GM18951 (cell line): ENCODE data around the gene PREX1.

Experiments
- POLR2A ChIP-seq: IDR thresholded peaks from 4 replicates; pipeline ENCODE4 v1.6.1; 2011; ENCODE audit warnings: mild to moderate bottlenecking; ENCODE audit not compliant: insufficient read length, insufficient read depth; ENCODE audit errors: extremely low read depth
- in situ Hi-C: fragments of 300-500 bp; cut with MboI; formaldehyde crosslinking; loops from one replicate; pipeline ENCODE4 v1.12.0; 2022; ENCODE audit warnings: low sequenced_read_pairs, mixed read lengths, inconsistent platforms; ENCODE audit not compliant: unreplicated experiment

Gene PREX1

DNA sequence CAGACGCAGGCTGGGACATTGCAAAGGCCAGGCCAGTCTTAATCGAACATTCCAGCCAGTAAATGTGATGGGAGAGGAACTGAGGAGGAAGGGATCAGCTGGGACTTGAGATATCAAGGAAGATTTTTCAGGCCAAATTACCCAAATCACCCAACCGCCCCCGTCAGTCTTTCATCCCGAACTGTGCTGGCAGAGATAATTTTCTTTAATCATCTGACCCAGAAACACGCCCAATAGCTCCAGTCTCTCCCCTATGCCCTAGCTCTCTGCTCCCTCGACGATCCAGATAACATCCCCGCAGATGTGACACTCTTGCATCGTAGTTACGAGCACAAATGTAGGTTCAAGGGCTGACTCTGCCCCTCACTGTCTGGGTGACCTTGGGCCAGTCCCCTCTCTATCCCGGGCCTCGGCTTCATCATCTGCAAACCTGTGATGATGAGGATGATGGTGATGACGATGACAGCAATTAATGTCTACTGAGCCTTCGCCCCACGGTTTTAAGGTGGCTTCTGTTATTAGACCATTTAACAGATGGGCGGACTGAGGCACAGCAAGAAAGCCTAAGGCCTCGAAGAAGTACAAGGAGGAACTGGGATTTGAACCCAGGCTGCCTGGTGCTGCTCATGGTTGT, 118.6 kb downstream of the PREX1 start:
- in situ Hi-C loops = no loop called here
- no peak for TF ChIP-seq POLR2A

DNA sequence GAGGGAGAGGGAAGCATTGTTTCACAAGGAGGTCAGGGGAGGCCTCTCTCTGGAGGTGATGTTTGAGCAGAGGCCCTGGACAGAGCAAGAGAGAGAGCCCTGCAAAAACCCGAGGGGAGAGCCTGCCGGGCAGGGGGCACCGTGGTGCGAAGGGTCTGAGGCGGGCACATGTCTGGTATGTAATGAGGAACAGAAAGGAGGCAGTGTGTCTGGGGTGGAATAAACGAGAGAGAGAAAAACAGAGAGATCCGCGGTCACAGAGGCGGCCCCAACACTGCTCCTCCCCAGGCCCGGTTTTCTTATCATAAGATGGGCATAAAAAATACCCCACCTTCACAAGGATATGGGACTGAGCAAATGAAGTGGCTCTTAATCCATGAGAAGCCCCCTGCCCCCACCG, 119.2 kb downstream of the PREX1 start:
- in situ Hi-C loops = no loop called here
- TF ChIP-seq POLR2A = no peak

DNA sequence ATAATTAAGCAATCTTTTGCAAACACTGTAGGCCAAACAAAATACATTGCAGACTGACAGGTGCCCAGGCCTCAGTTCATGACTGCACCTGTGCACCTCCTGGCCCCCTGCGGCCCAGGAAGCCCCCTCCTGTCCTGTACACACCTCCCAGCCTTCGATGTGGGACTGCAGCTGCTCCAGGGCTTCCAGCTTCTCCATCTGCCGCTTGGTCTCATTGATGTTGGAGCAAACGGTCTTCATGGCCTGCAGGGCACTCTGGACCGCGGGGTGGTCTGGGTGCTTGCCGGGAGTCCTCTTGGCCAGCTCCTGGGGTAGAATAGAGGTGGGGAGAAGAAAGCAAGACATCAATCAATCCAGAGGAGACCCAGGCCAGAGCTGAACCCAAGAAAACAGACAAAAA, 119.7 kb downstream of the PREX1 start:
- no peak for TF ChIP-seq POLR2A
- in situ Hi-C loops = no loop called here

DNA sequence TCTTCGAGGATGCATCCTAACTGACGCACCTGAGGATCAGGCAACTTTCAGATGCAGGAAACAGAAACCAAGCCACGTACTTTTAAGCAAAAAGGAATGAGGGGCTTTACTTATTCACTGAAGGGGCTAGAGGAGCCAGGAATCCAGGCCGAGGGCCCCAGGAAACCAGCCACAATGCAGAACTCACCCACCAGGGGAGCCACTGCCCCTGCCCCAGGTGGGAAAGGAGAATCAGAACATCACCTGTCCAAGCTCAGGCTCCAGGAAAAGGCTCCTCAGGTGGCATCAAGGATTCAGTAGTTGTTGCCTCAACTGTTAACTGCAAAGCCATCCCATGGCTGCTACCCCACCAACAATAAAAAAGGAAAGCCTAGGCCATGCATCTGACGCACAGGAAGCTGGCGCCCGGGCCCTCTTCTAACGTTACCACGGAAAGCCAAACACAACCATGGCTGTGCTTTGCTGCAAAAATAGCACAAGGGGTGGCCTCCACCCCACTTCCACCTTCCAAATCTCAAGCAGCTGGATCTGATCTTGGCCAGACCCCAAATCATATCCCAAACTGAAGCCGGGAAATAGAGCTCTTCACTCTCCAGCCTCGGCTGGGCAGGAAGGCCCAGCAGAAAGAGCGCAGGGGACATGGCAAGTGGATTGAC, 121.0 kb downstream of the PREX1 start:
- TF ChIP-seq POLR2A = no peak
- in situ Hi-C loops = no loop called here

DNA sequence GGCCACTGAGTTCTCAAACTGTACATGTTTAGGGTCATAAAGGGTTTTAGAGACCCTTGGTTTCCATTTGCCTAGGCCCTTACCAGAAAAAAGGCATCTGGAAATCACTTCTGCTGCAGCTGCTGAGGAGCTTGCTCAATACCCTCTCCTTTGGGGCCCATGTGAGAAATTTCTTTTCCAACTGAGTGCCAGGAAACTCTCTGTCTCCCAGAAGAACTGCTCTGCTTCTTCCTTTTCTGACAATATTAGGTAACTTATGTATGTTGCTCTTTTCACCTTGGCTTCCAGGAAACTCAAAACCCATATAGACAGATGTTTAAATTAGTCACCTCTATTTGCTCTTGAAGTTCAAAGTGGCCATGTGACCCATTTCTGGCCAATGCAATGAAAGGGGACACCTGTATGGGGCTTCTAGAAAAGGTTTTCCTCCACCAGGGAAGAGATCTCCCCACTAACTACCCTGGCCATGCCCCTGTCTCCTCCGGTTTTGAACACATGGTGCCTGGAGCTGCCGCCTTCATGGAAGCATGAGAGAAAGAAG, 121.6 kb downstream of the PREX1 start:
- in situ Hi-C loops = no loop called here

DNA sequence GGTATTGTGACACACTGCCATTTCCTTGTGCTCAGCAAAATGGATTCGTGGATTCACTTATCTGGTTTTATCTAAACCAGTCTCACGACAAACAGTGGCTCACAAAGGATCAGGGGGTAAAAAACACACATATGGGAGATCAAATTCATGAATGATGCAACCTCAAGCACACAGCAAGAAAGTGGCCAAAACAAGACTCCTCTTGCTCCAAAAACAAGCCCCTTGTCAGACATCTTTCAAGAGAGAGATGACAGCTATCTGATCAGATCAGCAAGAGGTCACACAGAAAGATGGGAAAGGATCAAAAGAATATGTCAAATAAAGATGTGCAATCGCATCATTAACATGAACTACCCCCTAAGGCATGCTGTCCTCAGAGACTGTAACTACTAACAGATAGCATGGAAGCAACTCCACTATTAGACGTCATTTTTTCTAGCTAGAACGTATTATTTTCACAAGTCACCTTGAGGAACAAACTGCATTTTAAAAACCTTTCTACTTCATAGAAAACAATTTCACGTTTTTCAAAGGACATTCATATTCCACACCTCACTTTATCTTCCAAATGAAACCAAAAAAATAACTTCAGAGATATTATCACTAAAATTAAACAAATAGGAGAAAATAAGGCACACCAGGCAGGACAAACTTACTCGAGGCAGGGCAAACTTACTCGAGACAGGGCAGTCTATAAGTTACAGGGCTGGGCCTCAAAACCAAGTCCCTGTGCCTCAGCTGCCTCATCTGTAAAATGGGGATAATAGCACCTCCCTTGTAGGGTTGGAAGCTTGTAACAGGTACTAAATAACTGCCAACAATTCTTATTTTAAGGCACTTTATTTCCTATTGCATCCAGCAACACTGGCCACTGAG, 122.3 kb downstream of the PREX1 start:
- in situ Hi-C loops = no loop called here
- TF ChIP-seq POLR2A = no peak

More for the DNA sequence above, 121.6 kb downstream of the PREX1 start:
- TF ChIP-seq POLR2A = no peak

DNA sequence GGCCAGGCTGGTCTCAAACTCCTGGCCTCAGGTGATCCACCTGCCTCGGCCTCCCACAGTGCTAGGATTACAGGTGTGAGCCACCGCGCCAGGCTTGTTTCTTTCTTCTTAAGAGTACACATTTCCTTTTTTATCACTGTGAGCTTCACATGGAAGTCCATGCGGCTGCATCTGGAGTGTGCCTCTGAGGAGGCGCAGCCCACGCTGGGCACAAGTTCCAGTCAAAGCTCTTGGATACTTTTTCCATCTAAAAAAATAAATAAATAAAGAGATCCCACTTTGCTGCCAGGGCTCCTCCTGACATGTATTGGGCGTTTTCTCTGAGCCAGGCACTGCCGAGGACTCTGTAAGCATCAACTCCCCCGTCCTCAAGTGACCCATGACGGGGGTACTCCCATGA, 123.0 kb downstream of the PREX1 start:
- TF ChIP-seq POLR2A = no peak
- in situ Hi-C loops = no loop called here

DNA sequence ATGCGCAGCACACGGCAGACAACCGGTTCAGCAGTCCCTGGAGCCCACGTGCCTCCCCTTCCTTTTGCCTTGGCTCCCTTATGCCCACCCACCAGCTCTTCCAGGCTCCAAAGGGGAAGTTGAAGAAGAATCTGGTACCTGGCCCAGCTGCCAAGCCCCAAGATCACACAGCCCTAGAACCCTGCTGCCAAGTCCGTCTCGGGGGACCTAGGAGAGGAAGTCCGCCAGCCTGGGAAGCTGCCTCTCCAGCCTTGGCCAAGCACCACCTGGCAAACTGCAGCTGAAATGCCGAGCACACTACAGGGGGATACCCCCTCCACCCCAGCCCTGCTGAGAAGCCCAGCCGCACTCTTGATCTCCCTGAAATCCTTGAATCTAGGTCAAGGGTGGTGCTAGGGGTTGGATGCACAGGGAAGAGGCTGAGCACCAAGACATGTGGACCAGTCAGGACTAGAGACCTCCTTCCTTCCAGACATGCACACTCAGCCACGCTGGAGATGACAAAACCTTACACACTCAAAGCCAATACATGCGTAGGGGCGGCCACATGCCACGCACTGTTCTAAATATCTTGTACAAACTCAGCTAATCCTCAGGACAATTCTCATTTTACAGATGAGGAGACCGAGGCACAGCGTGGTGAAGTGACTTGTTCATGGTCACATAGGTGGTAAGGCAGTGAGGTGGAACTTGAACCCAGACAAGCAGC, 124.1 kb downstream of the PREX1 start:
- no peak for TF ChIP-seq POLR2A
- in situ Hi-C loops = no loop called here

DNA sequence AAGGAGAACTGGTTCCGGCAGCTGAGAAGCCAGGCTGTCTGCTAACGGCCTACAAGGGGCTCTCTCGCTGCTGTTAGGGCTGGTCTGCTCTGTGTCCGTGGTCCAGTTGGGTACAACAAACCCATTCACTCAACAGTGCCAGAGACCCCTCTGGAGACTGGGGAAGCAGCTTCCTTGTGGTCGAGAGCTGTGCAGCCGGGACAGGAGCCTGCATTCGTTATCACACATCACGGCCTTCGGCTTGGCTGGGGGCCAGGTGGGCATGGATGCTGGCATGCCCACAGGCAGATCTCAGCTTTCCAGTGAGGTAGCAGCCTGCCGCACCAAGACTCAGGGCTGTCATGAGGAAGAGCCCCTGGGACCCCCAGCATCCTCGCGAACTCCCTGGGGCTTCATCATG, 124.7 kb downstream of the PREX1 start:
- in situ Hi-C loops = no loop called here

DNA sequence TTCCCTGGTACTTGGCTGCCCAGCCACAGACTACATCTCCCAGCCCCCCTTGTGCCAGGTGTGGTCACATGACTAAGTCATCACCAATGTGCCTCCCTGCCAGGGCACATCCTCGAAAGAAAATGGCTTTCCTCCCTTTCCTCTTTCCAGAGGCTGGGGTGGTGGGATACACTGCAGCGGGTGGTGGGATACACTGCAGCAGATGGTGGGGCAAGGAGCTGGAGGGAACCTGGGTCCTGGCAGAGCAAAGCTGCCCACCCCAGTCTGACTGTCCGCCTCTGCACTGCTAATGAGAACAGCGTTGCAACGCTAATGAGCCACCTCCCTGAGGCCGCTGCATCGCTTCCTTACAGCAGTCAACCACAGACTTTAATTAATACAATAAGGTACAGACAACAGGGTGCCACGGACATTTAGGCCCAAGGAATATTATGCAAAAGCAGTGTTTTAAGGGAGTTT, 125.3 kb downstream of the PREX1 start:
- no peak for TF ChIP-seq POLR2A
- in situ Hi-C loops = no loop called here

More for the DNA sequence above, 124.7 kb downstream of the PREX1 start:
- TF ChIP-seq POLR2A = no peak

DNA sequence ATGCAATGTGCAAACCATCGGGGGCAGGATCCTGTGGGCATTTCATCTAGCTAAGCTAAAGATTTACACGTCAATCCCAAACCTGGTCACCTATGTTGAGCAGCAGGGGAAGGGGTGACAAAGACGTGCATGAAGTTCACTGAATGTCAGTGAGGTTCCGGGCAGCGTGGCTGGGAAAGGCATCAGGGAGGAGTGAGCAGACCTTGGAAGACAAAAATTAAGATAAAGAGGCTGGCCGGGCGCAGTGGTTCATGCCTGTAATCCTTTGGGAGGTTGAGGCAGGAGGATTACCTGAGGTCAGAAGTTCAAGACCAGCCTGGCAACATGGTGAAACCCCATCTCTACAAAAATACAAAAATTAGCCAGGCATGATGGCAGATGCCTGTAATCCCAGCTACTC, 126.1 kb downstream of the PREX1 start:
- TF ChIP-seq POLR2A = no peak
- in situ Hi-C loops = no loop called here

DNA sequence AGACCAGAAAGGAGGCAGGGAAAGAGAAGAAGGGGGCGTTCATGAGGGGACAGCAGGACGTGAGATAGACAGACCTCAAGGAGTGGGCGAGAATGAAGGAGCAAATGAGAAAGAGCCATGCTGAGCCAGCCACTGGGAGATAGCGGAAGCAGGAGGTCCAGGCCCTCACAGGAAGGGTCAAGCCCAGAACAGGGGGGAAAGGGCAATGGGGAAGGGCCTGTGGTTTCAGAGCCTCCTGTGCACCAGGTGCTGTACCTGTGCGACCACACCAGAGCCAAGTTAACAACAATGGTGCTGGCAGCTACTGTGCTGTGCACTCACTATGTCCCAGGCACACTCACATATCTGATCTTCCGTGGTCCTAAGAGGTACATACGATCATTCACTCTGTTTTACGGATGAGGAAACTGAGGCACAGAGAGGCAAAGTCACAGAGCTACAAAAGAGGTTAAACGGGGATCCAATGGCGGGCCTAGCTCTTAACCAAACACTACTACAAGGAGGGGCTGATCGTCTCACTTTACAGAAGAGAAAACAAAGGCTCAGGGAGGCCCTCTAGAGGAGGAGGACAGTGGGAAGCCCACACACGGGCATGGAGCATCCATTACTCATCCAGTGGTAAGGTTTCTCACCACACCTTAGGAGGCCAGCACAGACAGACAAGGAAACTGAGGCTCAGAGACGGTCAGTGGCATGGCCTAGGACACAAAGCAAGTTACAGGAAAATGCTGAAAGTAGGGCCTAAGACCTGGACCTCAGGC, 129.1 kb downstream of the PREX1 start:
- TF ChIP-seq POLR2A = no peak
- in situ Hi-C loops = no loop called here
